Caco-2 (cell line): ENCODE results near the gene IER5L. TPM values are rescaled to one million over a fixed set of nuclear protein-coding genes. Genes with fewer than 3 reads are reported as not detected.

ENCODE experiments used
- BruUV-seq: library from RNA; stranded (reverse); fragments of 400-500 nt; replicated peaks from 2 replicates; lab custom pipeline; 2021; lab: Mats Ljungman, UMichigan
- CTCF ChIA-PET: fragments of 300-600 bp; sonication (Branson Sonifier 250); formaldehyde crosslinking; loops from one replicate; lab custom pipeline; 2022; ENCODE audit warnings: antibody characterized with exemption; lab: Charles Lee
- POLR2A ChIA-PET: fragments of 300-600 bp; sonication (Branson Sonifier 250); formaldehyde crosslinking; loops from one replicate; lab custom pipeline; 2022; ENCODE audit warnings: antibody characterized with exemption; lab: Charles Lee
- DNase-seq, 2 experiments: peaks; one replicate each; pipeline versions ENCODE4 v3.0.0 to v3.0.0-alpha.2; 2020 to 2022
- H3K27me3 ChIP-seq: replicated peaks from 2 replicates; pipeline ENCODE4 v1.6.0; 2011; ENCODE audit warnings: low read length; ENCODE audit not compliant: control insufficient read depth, insufficient read depth
- H3K36me3 ChIP-seq: 2 replicates; pipeline ENCODE4 v1.5.1; 2011; ENCODE audit warnings: low read length; ENCODE audit not compliant: control insufficient read depth, insufficient read depth
- H3K4me1 ChIP-seq: fragments of 250-450 bp; sonication (Bioruptor Pico); 2 replicates; pipeline ENCODE4 v1.5.1; 2020; ENCODE audit warnings: mild to moderate bottlenecking
- H3K4me3 ChIP-seq: 2 replicates; pipeline ENCODE4 v1.5.1; 2011; ENCODE audit warnings: low read depth, mild to moderate bottlenecking, control low read depth, low read length
- H3K9me3 ChIP-seq: fragments of 250-450 bp; sonication (Bioruptor Pico); 2 replicates; pipeline ENCODE4 v1.5.1; 2020; ENCODE audit warnings: mild to moderate bottlenecking, moderate library complexity
- H3K27ac Mint-ChIP-seq: one replicate; pipeline ENCODE4 v1.8.0; 2022; ENCODE audit warnings: mixed read lengths; ENCODE audit not compliant: unreplicated experiment
- H3K27me3 Mint-ChIP-seq: one replicate; pipeline ENCODE4 v1.8.0; 2022; ENCODE audit warnings: mixed read lengths; ENCODE audit not compliant: insufficient read depth, unreplicated experiment
- H3K36me3 Mint-ChIP-seq: one replicate; pipeline ENCODE4 v1.8.0; 2022; ENCODE audit warnings: mild to moderate bottlenecking, mixed read lengths; ENCODE audit not compliant: insufficient read depth, unreplicated experiment
- H3K4me1 Mint-ChIP-seq: one replicate; pipeline ENCODE4 v1.8.0; 2022; ENCODE audit warnings: low read depth, mixed read lengths; ENCODE audit not compliant: unreplicated experiment
- H3K4me3 Mint-ChIP-seq: one replicate; pipeline ENCODE4 v1.8.0; 2022; ENCODE audit warnings: mild to moderate bottlenecking, moderate library complexity, mixed read lengths; ENCODE audit not compliant: unreplicated experiment
- H3K9me3 Mint-ChIP-seq: one replicate; pipeline ENCODE4 v1.8.0; 2022; ENCODE audit warnings: mixed read lengths; ENCODE audit not compliant: unreplicated experiment
- CTCF ChIP-seq, 2 experiments: fragments of 200-600 bp in 1 of 2; IDR thresholded peaks; 1 replicate in 1 of 2; 2 replicates in 1 of 2; pipeline versions ENCODE4 v1.5.1 to v1.8.0; 2011 to 2022; ENCODE audit warnings: antibody characterized with exemption in 1 of 2, control low read depth in 1 of 2, inconsistent platforms in 1 of 2, low read depth in 1 of 2, low read length in 1 of 2, mild to moderate bottlenecking in 1 of 2, moderate library complexity in 1 of 2; ENCODE audit not compliant: insufficient read depth in 1 of 2, severe bottlenecking in 1 of 2, unreplicated experiment in 1 of 2
- intact Hi-C: fragments of 100-400 bp; cut with micrococcal nuclease; formaldehyde crosslinking; loops from one replicate; pipeline ENCODE4 v1.10.0; 2022; ENCODE audit not compliant: unreplicated experiment
- total RNA-seq: library from RNA; stranded (reverse); gene quantifications from 2 replicates; pipeline ENCODE4 v1.2.3, GENCODE V29; 2022

IER5L gene
- total RNA-seq, 1 experiment from 2014 or later: 3.9 TPM

GRCh38 chr9:129142138-129142935 is 35.7 kb downstream of the IER5L start:
- Mint-ChIP-seq H3K27me3 (no peaks in the 10 kb centered on the region), H3K4me1 (peaks cover 43% of the 10 kb centered on the region), H3K4me3 (no peak overlapping the region), H3K36me3 (peaks cover 50% of the 10 kb centered on the region), H3K27ac (peak overlapping the region; percentile 81), H3K9me3 (no peaks in the 10 kb centered on the region)
- ChIA-PET POLR2A (interaction anchor here (0.9 kb wide), 1 partner anchor 10 kb away, joined by 3 read pairs; no protein-coding TSS in a partner anchor), CTCF (interaction anchor here (0.6 to 1.8 kb wide), 23 partner anchors 8 to 482 kb away, joined by 3 to 23 read pairs (median 3); partner anchors contain the start of genes DOLPP1 and IER5L)
- BruUV-seq: no TSS peak
- no peak for DNase-seq
- Histone ChIP-seq H3K4me1 (peaks cover 72% of the 10 kb centered on the region), H3K4me3 (no peak overlapping the region), H3K9me3 (no peaks in the 10 kb centered on the region), H3K36me3 (peaks cover 5% of the 10 kb centered on the region), H3K27me3 (no peaks in the 10 kb centered on the region)
- TF ChIP-seq CTCF (IDR thresholded peaks at IDR 0.05; ENCODE audit: insufficient read depth in 1 of 2, low read depth in 1 of 2, low read length in 1 of 2, severe bottlenecking in 1 of 2, unreplicated experiment in 1 of 2): no peak
- intact Hi-C loops: loop anchor here (2.0 kb wide), 1 partner anchor 24 kb away; no protein-coding TSS in a partner anchor

- no peak for DNase-seq
- H3K27me3 Mint-ChIP-seq: no peaks in the 10 kb centered on the region
- no peaks in the 10 kb centered on the region for H3K9me3 Mint-ChIP-seq
- no peak overlapping the region; the same call in 1 of the 2 replicates for H3K4me3 ChIP-seq
- peaks cover 47% of the 10 kb centered on the region for H3K36me3 Mint-ChIP-seq
- ChIA-PET CTCF (interaction anchor here (0.6 to 2.6 kb wide), 8 partner anchors 10 to 586 kb away, joined by 3 to 23 read pairs (median 6); no protein-coding TSS in a partner anchor), POLR2A (no interaction called here)
- H3K36me3 ChIP-seq: peaks cover 5% of the 10 kb centered on the region
- peaks cover 65% of the 10 kb centered on the region for H3K4me1 ChIP-seq
- H3K27ac Mint-ChIP-seq: peak overlapping the region; percentile 95
- BruUV-seq: no TSS peak
- no peak for TF ChIP-seq CTCF (IDR thresholded peaks at IDR 0.05; ENCODE audit: insufficient read depth in 1 of 2, low read depth in 1 of 2, low read length in 1 of 2, severe bottlenecking in 1 of 2, unreplicated experiment in 1 of 2)
- intact Hi-C loops: loop anchor here (2.0 kb wide), 1 partner anchor 25 kb away; no protein-coding TSS in a partner anchor
- H3K4me3 Mint-ChIP-seq: peak overlapping the region; percentile 64
- no peaks in the 10 kb centered on the region for H3K9me3 ChIP-seq
- peaks cover 34% of the 10 kb centered on the region for H3K4me1 Mint-ChIP-seq
- H3K27me3 ChIP-seq: no peaks in the 10 kb centered on the region
Observed at GRCh38 chr9:129141066-129142041, 36.7 kb downstream of the IER5L start.
